ENCODE data around the gene SLC35G4. TPM values are rescaled to one million over a fixed set of nuclear protein-coding genes. Genes with fewer than 3 reads are reported as not detected.

Gene SLC35G4
- polyA plus RNA-seq, 3 donors: not detected

DNA sequence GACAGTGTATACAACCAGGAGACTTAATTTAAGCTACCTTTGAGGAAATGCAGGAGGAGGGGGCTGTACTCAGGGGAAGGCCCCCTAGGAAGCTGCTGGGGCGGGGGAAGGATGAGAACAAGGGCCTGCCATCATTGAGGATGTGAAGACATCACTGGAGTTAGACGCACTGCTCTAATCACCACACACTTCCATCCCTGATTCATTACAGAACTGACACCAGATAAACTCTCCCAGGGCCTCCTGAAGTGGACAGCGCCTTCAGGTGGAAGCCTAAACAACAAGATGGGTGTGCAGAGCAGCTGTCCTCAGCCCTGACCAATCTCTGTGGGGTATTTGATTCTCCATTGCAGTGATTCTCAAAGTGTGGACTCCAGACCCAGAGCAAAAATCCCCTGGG, 30.6 kb upstream of the SLC35G4 start:
- 90% methylated on average over 3 of the region's 3 CpGs for WGBS (ENCODE audit: insufficient coverage)
- Histone ChIP-seq H4K20me1 (ENCODE audit: insufficient read depth, low read length) (no peaks in the 10 kb centered on the region), H3K36me3 (replicated peaks in 1 of 2; ENCODE audit: control insufficient read depth in 1 of 2, insufficient read depth in 2 of 2, low read length in 2 of 2) (no peaks in the 10 kb centered on the region), H2AFZ (ENCODE audit: insufficient read depth, low read depth, low read length, poor library complexity, severe bottlenecking) (no peak overlapping the region), H3K9me3 (replicated peaks in 1 of 2; ENCODE audit: control insufficient read depth in 1 of 2, insufficient read depth in 1 of 2, low read length in 2 of 2) (no peaks in the 10 kb centered on the region), H3K79me2 (ENCODE audit: insufficient read depth, low read length) (no peaks in the 10 kb centered on the region), H3K4me2 (replicated peaks; ENCODE audit: extremely low read depth, low read length, poor library complexity, severe bottlenecking) (no peak overlapping the region), H3K27me3 (ENCODE audit: control insufficient read depth in 2 of 2, insufficient read depth in 2 of 2, low read length in 2 of 2) (no peaks in the 10 kb centered on the region), H3K4me1 (ENCODE audit: control insufficient read depth in 1 of 2, insufficient read depth in 2 of 2, low read length in 2 of 2) (no peaks in the 10 kb centered on the region), H3K4me3 (replicated peaks in 1 of 3; ENCODE audit: low read depth in 2 of 3, low read length in 3 of 3) (no peak overlapping the region), H3K9ac (ENCODE audit: insufficient read depth, low read length, poor library complexity, severe bottlenecking) (no peak overlapping the region), H3K27ac (ENCODE audit: low read depth in 1 of 2, low read length in 2 of 2) (no peak overlapping the region)
- TF ChIP-seq, protein P1, sequence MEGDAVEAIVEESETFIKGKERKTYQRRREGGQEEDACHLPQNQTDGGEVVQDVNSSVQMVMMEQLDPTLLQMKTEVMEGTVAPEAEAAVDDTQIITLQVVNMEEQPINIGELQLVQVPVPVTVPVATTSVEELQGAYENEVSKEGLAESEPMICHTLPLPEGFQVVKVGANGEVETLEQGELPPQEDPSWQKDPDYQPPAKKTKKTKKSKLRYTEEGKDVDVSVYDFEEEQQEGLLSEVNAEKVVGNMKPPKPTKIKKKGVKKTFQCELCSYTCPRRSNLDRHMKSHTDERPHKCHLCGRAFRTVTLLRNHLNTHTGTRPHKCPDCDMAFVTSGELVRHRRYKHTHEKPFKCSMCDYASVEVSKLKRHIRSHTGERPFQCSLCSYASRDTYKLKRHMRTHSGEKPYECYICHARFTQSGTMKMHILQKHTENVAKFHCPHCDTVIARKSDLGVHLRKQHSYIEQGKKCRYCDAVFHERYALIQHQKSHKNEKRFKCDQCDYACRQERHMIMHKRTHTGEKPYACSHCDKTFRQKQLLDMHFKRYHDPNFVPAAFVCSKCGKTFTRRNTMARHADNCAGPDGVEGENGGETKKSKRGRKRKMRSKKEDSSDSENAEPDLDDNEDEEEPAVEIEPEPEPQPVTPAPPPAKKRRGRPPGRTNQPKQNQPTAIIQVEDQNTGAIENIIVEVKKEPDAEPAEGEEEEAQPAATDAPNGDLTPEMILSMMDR (IDR thresholded peaks at IDR 0.05): no peak
- intact Hi-C loops (cut with micrococcal nuclease): no loop called here
- Mint-ChIP-seq H3K36me3 (no peaks in the 10 kb centered on the region), H3K4me3 (no peak overlapping the region), H3K9me3 (no peaks in the 10 kb centered on the region), H3K27ac (no peak overlapping the region), H3K4me1 (no peaks in the 10 kb centered on the region), H3K27me3 (ENCODE audit: low read depth in 3 of 3) (peaks cover 2 to 4% (median 2%) of the 10 kb centered on the region in 3 donors)
- DNase-seq: no peak

DNA sequence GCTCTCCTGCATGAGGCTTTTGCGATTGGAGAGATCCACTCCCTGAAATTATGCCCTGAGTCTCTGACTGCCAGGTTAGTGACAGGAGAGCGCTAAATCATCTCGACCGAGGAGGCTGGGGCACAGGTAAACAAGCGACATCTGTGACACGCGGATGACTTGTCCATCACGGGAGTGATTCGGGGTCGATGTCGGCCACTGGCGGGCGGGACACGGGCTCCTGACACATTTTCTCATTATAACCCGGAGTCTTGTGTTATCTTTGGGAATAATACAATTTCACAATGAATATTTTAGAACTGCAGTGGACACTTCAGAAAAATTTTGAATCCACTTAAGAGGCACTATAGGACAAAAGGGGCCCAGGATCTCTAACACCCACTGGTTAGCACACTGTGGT, 29.5 kb upstream of the SLC35G4 start:
- Mint-ChIP-seq H3K27me3 (ENCODE audit: low read depth in 3 of 3) (no peaks in the 10 kb centered on the region), H3K4me3 (no peak overlapping the region), H3K27ac (no peak overlapping the region), H3K36me3 (no peaks in the 10 kb centered on the region), H3K4me1 (no peaks in the 10 kb centered on the region), H3K9me3 (peaks cover 0 to 2% (median 0%) of the 10 kb centered on the region in 7 donors)
- Histone ChIP-seq H2AFZ (ENCODE audit: insufficient read depth, low read depth, low read length, poor library complexity, severe bottlenecking) (no peak overlapping the region), H3K9ac (ENCODE audit: insufficient read depth, low read length, poor library complexity, severe bottlenecking) (no peak overlapping the region), H3K27ac (ENCODE audit: low read depth in 1 of 2, low read length in 2 of 2) (no peak overlapping the region), H3K36me3 (replicated peaks in 1 of 2; ENCODE audit: control insufficient read depth in 1 of 2, insufficient read depth in 2 of 2, low read length in 2 of 2) (no peaks in the 10 kb centered on the region), H3K9me3 (replicated peaks in 1 of 2; ENCODE audit: control insufficient read depth in 1 of 2, insufficient read depth in 1 of 2, low read length in 2 of 2) (no peaks in the 10 kb centered on the region), H3K79me2 (ENCODE audit: insufficient read depth, low read length) (no peaks in the 10 kb centered on the region), H4K20me1 (ENCODE audit: insufficient read depth, low read length) (no peaks in the 10 kb centered on the region), H3K27me3 (ENCODE audit: control insufficient read depth in 2 of 2, insufficient read depth in 2 of 2, low read length in 2 of 2) (no peaks in the 10 kb centered on the region), H3K4me2 (replicated peaks; ENCODE audit: extremely low read depth, low read length, poor library complexity, severe bottlenecking) (no peak overlapping the region), H3K4me1 (ENCODE audit: control insufficient read depth in 1 of 2, insufficient read depth in 2 of 2, low read length in 2 of 2) (no peaks in the 10 kb centered on the region), H3K4me3 (replicated peaks in 1 of 3; ENCODE audit: low read depth in 2 of 3, low read length in 3 of 3) (no peak overlapping the region)
- TF ChIP-seq, protein P1 (IDR thresholded peaks at IDR 0.05): no peak
- 98% methylated on average over 7 of the region's 15 CpGs for WGBS (ENCODE audit: insufficient coverage)
- intact Hi-C loops (cut with micrococcal nuclease): no loop called here
- no peak for DNase-seq
